GM12892 (cell line): Measurements from ENCODE around the gene OTOS.

Experiments used
- POLR2A ChIP-seq: IDR thresholded peaks from 2 replicates; pipeline ENCODE4 v1.6.1; 2011; ENCODE audit warnings: low read depth, low read length, control low read depth
- POLR2AphosphoS5 ChIP-seq: IDR thresholded peaks from 2 replicates; pipeline ENCODE4 v1.6.1; 2011; ENCODE audit warnings: low read depth, low read length, control low read depth

DNA sequence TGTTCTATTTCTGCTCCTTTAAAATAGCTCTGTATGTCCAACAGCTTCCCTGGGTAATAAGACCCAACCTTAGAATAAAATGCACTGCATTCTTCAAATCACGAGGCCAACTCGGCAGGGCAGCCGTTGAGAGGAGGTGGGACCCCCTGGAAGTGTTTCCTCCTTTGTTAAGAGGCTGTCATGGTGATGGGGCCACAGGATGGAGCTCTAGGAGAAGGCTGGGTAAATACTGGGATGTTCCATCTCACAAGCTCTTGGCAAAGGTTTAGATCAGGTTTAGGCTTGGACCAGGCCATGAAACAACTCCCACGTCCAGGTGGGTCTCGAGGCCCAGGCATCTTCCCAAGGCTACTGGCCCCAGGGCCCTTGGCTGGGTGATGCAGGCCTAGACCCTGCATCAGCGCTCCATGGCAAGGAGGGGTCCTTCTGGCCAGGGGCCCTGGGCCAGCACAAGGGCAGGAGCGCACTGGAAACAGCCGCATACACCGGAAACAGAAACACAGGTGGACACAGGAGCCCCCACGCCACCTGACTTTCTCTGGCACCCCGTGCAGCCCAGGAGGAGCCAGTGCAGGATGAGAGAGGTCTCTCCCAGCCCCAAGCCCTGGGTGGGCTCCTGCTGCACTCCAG lies 38.8 kb upstream of the OTOS start:
- TF ChIP-seq POLR2A (no peak), POLR2AphosphoS5 (no peak)
